Measurements from ENCODE around the gene NR1D1. TPM values are rescaled to one million over a fixed set of nuclear protein-coding genes. Genes with fewer than 3 reads are reported as not detected.

The NR1D1 gene
- total RNA-seq, 2 experiments from 2014 or later: 4.8 to 5.8 TPM

DNA sequence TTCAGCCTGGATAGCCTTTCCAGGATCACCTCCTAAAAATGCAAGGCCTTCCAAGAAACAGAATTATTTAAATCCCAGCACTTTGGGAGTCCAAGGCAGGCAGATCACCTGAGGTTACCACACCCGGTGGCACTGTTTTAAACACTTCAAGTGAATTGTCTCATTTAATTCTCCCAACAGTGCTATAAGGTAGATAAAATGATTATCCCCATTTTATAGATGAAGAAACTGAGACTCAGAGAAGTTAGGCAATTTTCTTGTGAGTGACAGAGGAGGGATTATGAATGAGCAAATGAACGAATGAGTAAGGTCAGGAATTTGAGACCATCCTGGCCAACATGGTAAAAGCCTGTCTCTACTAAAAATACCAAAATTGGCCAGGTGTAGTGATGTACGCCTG, 20.8 kb downstream of the NR1D1 start:
- no peak overlapping the region for H3K27ac Mint-ChIP-seq
- H3K36me3 Mint-ChIP-seq: peaks cover 2% of the 10 kb centered on the region
- H3K9me3 Mint-ChIP-seq: no peaks in the 10 kb centered on the region
- peaks cover 9% of the 10 kb centered on the region for H3K4me1 Mint-ChIP-seq
- no peaks in the 10 kb centered on the region for H3K27me3 Mint-ChIP-seq
- DNase-seq: no peak
- no peak overlapping the region for H3K4me3 Mint-ChIP-seq

DNA sequence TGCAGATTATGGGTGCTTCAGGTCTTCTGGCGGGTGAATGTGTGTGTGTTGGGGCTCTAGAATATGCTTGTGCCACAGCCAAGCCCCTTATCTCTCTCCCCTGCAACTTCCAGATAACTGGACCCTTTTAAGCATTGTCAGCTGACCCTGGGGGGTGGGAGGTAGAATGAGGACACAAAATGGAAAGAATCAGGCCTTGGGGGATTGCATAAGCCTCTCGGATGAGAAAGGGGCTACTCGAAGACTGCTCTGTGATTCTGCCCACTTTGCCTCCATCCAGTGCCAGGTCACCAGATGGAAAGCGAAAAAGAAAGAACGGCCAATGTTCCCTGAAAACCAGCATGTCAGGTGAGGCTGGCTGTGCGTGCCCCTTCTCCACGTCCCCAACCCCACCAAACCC, 23.8 kb downstream of the NR1D1 start:
- no peak for DNase-seq
- Mint-ChIP-seq H3K36me3 (no peaks in the 10 kb centered on the region), H3K9me3 (no peaks in the 10 kb centered on the region), H3K27me3 (no peaks in the 10 kb centered on the region), H3K4me1 (peaks cover 12% of the 10 kb centered on the region), H3K4me3 (no peak overlapping the region), H3K27ac (no peak overlapping the region)

DNA sequence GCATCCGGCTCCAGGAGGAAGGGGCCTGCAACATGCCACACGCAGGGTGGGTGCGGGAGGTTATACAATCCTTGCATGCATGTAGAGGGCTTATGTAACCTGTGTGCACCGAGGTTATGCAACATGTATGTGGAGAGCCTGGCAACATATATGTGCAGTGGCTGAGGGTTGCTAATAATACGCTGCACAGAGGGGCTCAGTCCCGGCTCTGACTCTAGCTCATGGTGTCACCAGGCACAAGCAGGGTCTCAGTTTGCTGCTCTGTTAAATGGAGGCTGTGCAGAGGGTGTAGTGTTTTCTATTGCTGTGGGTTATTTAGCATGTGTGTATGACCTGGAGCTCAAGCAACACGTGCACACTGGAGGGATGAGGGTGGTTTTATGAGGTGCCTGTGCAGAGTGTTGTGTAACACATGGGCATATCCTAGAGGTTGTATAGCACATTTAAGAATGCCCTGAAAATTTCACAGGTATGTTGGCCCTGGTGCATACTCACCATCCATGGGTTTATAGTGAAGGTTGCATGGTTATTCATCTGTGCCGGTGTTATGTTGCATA, 24.4 kb downstream of the NR1D1 start:
- no peak overlapping the region for H3K4me3 Mint-ChIP-seq
- H3K4me1 Mint-ChIP-seq: peaks cover 13% of the 10 kb centered on the region
- H3K27ac Mint-ChIP-seq: peak overlapping the region; percentile 70
- H3K27me3 Mint-ChIP-seq: no peaks in the 10 kb centered on the region
- DNase-seq: no peak
- no peaks in the 10 kb centered on the region for H3K9me3 Mint-ChIP-seq
- no peaks in the 10 kb centered on the region for H3K36me3 Mint-ChIP-seq

DNA sequence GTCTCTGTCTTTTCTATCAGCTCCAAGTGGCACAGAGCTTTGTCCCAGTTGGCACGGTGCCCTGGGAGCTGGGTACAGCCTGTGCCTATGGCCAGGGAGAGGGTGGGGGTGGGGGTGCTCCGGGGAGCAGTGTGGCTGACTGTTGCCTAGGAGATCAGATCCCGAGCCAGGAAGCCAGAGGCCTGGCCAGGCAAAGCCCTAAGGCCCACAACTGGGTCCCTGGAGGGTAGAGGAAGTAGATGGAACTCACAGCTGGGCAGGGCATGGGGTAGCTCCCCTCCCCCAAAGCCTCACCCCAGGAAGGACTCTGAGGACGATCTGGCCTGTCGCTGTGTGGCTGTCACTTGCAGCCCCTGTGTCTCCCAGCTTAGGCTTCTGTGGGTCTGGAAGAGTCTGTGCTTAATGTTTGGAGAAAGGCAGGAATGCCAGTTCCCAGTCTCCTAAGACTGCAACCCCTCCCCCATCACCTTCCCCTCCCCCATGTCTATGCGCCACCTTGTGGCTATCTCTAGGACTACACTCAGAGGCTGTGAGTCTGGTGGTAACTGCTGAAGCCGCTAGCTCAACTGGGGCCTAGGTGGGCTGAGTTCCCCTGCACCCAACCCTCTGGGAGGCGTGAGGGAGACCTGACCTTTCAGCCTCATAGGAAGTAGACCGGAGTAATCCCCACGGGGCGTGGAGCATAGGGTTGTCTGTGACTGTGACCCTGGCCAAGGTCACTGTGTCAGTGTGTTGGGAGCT, 25.0 kb downstream of the NR1D1 start:
- H3K9me3 Mint-ChIP-seq: no peaks in the 10 kb centered on the region
- H3K36me3 Mint-ChIP-seq: no peaks in the 10 kb centered on the region
- no peak overlapping the region for H3K4me3 Mint-ChIP-seq
- no peaks in the 10 kb centered on the region for H3K27me3 Mint-ChIP-seq
- peaks cover 17% of the 10 kb centered on the region for H3K4me1 Mint-ChIP-seq
- peak overlapping the region; percentile 70 for H3K27ac Mint-ChIP-seq
- DNase-seq: peak; percentile 61

DNA sequence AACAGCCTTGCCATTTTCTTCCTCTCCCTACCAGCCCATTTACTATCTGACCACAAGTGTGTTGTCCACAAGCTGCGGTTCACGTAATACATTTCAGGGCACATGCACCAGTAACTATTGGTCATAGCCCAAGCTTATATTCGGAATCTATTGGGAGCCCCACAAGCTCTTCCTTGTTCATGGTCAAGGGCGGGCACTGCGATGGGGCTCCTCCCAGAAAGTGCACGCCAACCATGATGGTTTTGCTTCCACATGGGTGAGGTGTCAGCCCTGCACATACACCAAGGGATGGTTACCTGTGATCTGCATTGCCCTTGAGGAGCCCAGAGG, 25.6 kb downstream of the NR1D1 start:
- Mint-ChIP-seq H3K4me1 (peaks cover 22% of the 10 kb centered on the region), H3K27me3 (no peaks in the 10 kb centered on the region), H3K4me3 (no peak overlapping the region), H3K9me3 (no peaks in the 10 kb centered on the region), H3K36me3 (no peaks in the 10 kb centered on the region), H3K27ac (no peak overlapping the region)
- DNase-seq: no peak

DNA sequence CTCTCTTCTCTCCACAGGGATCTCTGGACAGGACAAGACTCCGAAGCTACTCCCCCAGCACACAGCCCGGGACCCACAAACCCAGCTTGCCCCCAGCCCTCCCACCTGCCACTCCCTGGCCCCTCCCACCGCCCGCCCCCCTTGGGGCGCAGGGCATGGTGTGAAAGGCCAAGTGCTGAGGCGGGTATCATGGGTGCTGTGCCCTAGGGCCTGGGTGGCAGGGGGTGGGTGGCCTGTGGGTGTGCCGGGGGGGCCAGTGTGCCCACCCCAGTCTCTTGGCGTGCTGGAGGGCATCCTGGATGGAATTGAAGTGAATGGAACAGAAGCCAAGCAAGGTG, 26.2 kb downstream of the NR1D1 start:
- H3K27ac Mint-ChIP-seq: no peak overlapping the region

DNA sequence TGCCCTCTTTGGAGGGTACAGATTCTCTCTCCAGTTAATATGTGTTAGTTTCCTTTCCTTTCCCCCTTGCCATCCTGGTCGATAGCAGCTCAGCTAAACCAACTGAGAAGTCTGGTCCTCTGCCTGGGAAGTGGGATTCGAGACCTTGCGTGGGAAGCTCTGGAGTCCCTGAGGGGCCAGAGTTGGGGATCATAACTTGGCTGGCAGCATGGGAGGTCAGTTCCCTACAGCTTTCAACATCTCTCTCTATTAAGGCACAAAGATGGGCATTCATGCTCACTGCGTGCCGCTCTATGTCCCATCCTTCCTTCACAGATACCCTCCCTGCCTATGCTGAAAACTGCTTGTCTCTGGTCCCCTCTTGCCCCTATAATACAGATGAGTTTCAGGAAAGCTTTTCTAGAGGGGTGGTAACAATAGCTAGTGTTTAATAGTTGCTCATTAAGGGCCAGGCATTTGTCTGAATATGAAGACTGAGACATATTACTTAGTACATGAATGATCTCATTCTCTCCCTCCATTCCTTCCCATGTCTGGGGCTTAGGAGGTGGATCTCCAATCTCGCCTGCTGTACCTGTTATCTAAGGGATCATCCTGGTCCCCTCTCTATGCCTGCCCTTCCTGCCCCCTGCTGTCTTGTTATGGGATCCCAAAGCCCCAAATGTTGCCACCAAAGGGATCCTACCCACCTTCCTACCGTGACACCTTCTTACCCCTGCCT, 26.8 kb downstream of the NR1D1 start:
- no peak overlapping the region for H3K4me3 Mint-ChIP-seq
- no peaks in the 10 kb centered on the region for H3K27me3 Mint-ChIP-seq
- no peaks in the 10 kb centered on the region for H3K36me3 Mint-ChIP-seq
- no peaks in the 10 kb centered on the region for H3K9me3 Mint-ChIP-seq
- H3K4me1 Mint-ChIP-seq: peaks cover 33% of the 10 kb centered on the region
- DNase-seq: no peak
- no peak overlapping the region for H3K27ac Mint-ChIP-seq

More for the DNA sequence above, 26.2 kb downstream of the NR1D1 start:
- H3K4me1 Mint-ChIP-seq: peaks cover 29% of the 10 kb centered on the region
- no peaks in the 10 kb centered on the region for H3K9me3 Mint-ChIP-seq
- no peaks in the 10 kb centered on the region for H3K27me3 Mint-ChIP-seq
- H3K4me3 Mint-ChIP-seq: no peak overlapping the region
- no peaks in the 10 kb centered on the region for H3K36me3 Mint-ChIP-seq
- DNase-seq: no peak

DNA sequence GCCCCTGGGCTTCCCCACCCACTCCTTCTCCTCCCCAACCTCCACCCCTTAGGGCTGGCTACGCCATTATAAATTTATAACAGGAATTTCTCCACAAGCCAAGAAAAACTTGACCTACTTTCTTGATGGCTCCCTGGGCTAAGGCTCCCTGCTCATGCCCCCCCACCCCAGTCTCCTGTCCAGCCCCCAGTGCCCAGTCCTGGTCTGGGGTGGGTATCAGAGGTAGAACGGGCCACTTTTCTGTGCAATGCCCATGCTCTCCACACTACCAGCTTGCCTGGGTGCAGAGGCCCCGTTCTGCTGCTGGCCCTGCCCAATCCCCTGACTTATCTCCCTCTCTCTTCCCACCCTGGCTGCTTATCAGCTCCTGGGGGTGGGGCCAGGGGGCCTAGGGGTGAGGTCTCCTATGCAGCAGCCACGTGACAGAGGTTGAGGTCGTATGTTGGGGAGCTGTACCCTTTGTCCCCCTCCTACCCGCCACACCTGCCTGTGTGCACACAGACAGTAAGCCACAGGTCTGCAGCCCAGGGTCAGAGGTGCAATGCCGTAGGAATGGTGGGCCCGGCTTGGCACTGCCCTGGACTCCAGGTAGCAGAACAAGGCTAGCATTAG, 27.5 kb downstream of the NR1D1 start:
- H3K27ac Mint-ChIP-seq: no peak overlapping the region
- DNase-seq: no peak
- no peaks in the 10 kb centered on the region for H3K27me3 Mint-ChIP-seq
- H3K4me3 Mint-ChIP-seq: no peak overlapping the region
- peaks cover 41% of the 10 kb centered on the region for H3K4me1 Mint-ChIP-seq
- no peaks in the 10 kb centered on the region for H3K36me3 Mint-ChIP-seq
- H3K9me3 Mint-ChIP-seq: no peaks in the 10 kb centered on the region

DNA sequence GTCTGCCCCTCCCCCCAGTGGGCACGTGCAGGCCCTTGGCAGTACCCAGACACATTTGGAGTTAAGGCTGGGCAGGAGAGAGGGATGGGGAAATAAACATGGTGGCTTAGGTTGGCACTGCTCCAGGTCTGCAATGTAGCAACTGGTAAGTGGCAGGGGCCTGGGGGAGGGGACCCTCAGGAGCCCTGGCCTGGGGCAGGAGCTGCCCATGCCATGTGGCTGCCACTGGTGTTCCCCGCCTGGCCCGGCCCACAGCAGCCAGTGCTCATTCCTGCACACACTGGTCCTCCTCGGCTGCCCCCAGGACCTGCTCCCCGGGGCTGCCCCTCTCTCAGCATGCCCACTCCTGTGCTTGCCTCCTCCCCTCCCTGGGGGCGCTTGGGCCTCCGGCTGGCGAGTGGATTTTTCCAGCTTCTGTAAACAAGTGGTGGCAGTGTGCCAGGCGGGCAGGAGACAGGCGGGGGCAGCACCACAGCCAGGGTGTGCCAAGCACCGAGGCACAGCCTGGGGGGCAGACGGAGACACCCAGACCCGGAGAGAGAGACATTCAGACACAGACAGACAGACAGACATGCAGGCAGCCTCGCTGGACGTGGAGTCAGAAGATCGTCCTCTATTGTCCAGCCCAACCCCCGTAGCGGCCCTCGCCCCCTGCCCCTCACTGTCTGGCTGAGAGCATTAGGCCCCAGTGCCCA, 28.2 kb downstream of the NR1D1 start:
- H3K36me3 Mint-ChIP-seq: no peaks in the 10 kb centered on the region
- no peak overlapping the region for H3K27ac Mint-ChIP-seq
- H3K9me3 Mint-ChIP-seq: no peaks in the 10 kb centered on the region
- no peak for DNase-seq
- peaks cover 44% of the 10 kb centered on the region for H3K4me1 Mint-ChIP-seq
- H3K27me3 Mint-ChIP-seq: no peaks in the 10 kb centered on the region
- no peak overlapping the region for H3K4me3 Mint-ChIP-seq

DNA sequence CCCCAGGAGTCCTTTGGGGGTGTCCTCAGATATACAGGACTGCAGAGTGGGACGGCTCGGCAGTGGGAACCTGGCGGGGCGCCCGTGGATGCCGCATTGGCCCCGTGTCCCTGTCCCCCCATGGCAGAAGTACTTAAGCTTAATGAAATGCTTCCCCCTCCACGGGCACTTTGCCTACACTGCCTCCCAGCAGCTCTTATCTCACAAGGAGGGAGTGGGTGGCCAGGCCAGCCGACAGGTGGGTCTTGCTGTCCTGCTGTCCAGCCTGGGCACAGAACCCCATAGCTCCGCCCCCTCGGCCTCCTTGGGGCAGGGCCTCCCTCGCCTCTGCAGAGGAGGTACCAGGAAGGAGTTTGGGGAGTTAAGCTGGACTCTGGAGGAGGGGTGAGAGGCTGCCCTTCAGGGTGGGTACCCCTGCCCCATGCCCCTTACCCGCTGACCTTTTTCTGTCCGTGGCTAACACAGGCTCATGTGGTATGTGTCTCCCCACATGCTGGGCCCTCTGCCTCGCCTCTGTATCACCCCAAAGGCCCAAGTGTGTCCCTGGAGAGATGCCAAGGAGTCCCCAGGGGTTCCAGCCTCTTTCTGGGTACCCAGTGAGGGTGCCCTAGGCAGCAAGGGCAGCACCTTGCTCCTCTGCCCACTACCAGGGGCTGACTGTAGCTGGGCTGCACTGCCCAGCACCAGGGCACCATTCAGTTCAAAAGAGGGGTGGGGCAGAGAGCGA, 28.9 kb downstream of the NR1D1 start:
- no peaks in the 10 kb centered on the region for H3K27me3 Mint-ChIP-seq
- no peak overlapping the region for H3K27ac Mint-ChIP-seq
- no peaks in the 10 kb centered on the region for H3K9me3 Mint-ChIP-seq
- no peak overlapping the region for H3K4me3 Mint-ChIP-seq
- peaks cover 48% of the 10 kb centered on the region for H3K4me1 Mint-ChIP-seq
- no peaks in the 10 kb centered on the region for H3K36me3 Mint-ChIP-seq
- DNase-seq: no peak

DNA sequence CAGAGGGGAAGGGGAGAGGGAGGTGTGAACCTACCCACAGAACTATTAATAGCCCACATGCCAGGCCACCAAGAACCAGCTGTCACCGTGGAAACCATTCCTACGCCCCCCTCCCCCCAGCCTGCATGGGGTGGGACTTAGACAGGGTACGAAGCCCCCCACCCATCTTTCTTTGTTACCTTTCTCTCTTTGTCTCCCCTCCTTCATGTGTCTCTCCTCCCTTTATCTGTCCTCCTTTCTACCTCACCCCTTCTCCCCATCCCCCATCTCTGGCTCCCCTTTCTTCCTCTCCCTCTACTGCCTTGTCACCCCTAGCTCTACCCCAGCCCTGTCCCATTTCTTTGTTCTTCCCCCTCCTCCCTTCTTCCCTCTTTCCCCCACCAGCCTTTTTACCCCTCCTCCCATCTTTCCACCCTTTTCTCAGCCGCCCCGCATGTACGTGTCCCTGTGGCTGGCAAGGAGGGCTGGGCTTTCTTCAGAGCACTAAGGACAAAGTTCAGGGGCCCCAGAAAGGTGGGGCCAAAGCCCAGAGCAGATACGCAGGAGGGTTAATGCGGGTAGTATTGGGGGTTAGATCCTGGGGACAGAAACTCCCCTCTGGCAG, 29.6 kb downstream of the NR1D1 start:
- no peak for DNase-seq
- H3K27ac Mint-ChIP-seq: peak overlapping the region; percentile 93
- peaks cover 49% of the 10 kb centered on the region for H3K4me1 Mint-ChIP-seq
- no peaks in the 10 kb centered on the region for H3K36me3 Mint-ChIP-seq
- H3K4me3 Mint-ChIP-seq: peak overlapping the region; percentile 11
- no peaks in the 10 kb centered on the region for H3K9me3 Mint-ChIP-seq
- no peaks in the 10 kb centered on the region for H3K27me3 Mint-ChIP-seq

DNA sequence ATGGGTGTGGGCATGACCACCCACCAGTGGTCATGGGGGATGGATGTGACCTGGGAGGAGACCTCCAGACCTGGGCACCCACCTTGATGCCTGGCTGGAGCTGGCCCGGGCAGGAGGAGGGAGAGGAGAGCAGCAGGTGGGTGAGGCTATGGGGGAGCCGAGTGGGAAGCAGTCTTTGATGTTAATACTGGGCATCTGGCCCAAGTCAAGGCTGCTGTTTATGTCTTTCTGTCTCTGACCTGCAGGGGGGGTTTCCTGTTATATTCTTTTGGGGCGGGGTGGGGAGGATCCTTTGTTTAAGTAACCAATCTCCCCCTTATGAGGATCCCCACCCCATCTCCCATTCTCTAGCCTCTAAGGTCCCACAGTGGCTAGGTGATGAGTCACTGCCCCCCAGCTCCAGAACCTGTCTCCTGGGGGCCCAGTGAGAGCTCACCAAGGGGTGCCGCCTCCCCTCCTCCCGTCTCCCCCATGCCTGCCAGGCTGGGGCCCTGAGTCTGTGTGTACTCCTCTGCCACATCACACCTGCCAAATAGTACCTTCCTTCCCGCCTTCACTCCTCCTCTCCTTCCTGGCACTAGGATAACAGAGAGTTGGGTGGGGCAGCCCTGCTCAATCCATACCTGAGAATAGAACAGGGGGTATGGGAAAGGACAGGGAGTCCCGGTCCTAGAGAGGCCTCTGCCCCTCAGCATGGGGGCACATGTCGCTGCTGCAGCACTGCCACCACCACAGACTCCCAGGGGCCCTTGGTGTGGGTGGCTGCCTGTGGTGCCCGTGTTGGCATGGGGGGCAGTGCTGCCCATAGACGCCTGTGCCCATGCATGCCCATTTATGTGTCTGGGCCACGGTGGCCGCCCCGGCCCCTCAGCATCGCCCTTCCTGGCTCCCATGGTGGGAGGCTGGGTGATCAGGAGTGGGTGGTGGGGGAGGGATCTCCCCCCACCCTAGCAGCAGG, 30.4 kb downstream of the NR1D1 start:
- Mint-ChIP-seq H3K36me3 (no peaks in the 10 kb centered on the region), H3K27me3 (no peaks in the 10 kb centered on the region), H3K27ac (peak overlapping the region; percentile 93), H3K4me1 (peaks cover 46% of the 10 kb centered on the region), H3K4me3 (peak overlapping the region; percentile 78), H3K9me3 (no peaks in the 10 kb centered on the region)
- DNase-seq: peak; percentile 38

DNA sequence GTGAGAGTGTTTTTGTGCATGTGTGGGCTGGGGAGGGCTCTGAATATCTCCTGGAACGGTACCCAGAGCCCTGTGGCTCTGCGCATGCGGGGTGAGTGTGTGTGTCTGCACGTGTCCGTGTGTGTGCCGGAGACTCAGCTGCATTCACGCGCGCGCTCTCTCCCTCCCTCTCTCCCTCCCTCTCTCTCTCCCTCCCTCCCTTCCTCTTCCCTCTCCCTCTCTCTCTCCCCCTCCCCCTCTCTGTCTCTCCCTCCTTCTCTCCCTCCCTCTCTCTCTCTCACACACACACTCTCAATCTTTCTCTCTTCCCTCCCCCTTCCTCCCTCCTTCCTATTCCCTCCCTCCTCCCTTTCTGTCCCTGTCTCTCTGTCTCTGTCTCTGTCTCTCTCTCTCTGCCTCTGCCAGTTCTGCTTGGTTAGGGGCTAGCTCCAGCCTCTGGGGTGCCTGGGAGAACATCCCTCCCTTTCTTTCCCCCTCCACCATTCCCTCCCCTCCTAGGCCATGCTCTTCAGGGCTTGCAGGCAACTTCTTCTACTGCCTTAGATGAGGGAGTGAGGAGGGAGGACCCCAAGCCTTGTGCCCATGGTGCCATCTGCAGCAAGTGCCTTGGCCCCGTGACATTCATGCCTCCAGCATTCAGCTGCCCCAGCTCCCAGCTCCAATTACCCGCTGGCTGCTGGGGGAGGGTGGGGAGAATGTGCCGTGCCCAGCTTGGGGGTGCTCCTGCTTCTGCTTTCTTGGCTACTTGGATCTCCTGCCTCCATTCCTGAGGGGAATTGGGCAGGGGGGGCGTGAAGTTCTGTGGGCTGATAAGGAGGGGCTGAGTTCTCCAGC, 31.3 kb downstream of the NR1D1 start:
- Mint-ChIP-seq H3K36me3 (no peaks in the 10 kb centered on the region), H3K9me3 (no peaks in the 10 kb centered on the region), H3K4me3 (peak overlapping the region; percentile 78), H3K27ac (peak overlapping the region; percentile 93), H3K27me3 (no peaks in the 10 kb centered on the region), H3K4me1 (peaks cover 55% of the 10 kb centered on the region)
- peak; percentile 79 for DNase-seq

Measured in activated naive CD8-positive, alpha-beta T cell treated with anti-CD3 and anti-CD28 coated beads for 36 hours (primary cell).